ENCODE data around the gene PTPRZ1. TPM values are rescaled to one million over a fixed set of nuclear protein-coding genes. Genes with fewer than 3 reads are reported as not detected.
A peak's percentile ranks its signal among the peaks of the same experiment; 100 is the strongest.

The PTPRZ1 gene
- polyA plus RNA-seq, 1 of the 3 experiments (the other 2 are of a cell fraction), result not detected

DNA sequence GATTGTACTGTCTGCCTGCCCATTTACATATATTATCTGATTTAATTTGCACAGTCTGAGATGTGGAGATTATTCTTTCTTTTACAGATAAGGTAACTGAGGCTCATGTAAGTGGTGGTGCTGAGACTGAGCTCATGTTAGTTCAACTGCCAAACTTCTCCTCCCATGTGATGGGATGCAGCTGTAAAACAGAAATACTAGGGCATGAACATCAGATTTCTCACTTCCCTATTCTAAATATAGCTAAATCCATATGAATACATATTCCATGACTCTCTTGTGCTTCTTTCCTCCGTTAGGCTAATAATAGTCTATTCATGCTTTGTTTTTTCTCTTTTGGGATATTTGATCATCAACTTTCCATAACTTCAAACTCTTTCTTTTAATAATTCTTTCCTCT, 84.7 kb downstream of the PTPRZ1 start (continued):
- TF ChIP-seq, protein P1, sequence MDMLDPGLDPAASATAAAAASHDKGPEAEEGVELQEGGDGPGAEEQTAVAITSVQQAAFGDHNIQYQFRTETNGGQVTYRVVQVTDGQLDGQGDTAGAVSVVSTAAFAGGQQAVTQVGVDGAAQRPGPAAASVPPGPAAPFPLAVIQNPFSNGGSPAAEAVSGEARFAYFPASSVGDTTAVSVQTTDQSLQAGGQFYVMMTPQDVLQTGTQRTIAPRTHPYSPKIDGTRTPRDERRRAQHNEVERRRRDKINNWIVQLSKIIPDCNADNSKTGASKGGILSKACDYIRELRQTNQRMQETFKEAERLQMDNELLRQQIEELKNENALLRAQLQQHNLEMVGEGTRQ (IDR thresholded peaks at IDR 0.05; ENCODE audit: borderline replicate concordance, low read depth, low read length), result no peak

DNA sequence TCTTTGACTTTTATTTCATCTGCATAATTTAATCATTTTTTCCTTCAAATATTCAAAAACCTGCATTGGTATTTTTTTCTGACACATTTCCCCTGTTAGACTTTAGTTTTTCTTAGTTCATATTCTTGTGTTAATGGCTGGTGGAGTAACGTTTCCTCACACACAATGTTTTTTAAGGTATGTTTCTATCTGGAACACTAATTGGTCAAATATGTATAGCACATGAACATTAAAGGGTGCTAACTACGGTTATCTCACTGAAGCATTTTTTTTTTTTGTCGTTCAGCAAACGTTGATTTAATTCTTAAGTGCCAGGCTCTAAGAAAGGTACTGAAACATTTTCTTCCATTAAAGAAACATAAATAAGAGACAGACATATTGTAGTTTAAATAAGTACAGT, 87.7 kb downstream of the PTPRZ1 start:
- TF ChIP-seq FOXM1 (IDR thresholded peaks at IDR 0.05; ENCODE audit: low read depth) (no peak), TEAD4 (IDR thresholded peaks at IDR 0.05; ENCODE audit: borderline replicate concordance, insufficient read depth) (no peak), GATA2 (CRISPR knock-in tag; IDR thresholded peaks at IDR 0.05) (no peak), GABPA (IDR thresholded peaks at IDR 0.05; ENCODE audit: low read depth) (no peak), YY1 (IDR thresholded peaks at IDR 0.05; ENCODE audit: low read depth) (no peak), RAD21 (IDR thresholded peaks at IDR 0.05; ENCODE audit: low read length) (no peak), CHD2 (IDR thresholded peaks at IDR 0.05; ENCODE audit: low read length, partially characterized antibody) (no peak), NFIC (IDR thresholded peaks at IDR 0.05; ENCODE audit: borderline replicate concordance) (no peak)
- TF ChIP-seq, protein P2, sequence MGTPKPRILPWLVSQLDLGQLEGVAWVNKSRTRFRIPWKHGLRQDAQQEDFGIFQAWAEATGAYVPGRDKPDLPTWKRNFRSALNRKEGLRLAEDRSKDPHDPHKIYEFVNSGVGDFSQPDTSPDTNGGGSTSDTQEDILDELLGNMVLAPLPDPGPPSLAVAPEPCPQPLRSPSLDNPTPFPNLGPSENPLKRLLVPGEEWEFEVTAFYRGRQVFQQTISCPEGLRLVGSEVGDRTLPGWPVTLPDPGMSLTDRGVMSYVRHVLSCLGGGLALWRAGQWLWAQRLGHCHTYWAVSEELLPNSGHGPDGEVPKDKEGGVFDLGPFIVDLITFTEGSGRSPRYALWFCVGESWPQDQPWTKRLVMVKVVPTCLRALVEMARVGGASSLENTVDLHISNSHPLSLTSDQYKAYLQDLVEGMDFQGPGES (IDR thresholded peaks at IDR 0.05; ENCODE audit: low read depth, low read length), result no peak
- TF ChIP-seq, protein P3, sequence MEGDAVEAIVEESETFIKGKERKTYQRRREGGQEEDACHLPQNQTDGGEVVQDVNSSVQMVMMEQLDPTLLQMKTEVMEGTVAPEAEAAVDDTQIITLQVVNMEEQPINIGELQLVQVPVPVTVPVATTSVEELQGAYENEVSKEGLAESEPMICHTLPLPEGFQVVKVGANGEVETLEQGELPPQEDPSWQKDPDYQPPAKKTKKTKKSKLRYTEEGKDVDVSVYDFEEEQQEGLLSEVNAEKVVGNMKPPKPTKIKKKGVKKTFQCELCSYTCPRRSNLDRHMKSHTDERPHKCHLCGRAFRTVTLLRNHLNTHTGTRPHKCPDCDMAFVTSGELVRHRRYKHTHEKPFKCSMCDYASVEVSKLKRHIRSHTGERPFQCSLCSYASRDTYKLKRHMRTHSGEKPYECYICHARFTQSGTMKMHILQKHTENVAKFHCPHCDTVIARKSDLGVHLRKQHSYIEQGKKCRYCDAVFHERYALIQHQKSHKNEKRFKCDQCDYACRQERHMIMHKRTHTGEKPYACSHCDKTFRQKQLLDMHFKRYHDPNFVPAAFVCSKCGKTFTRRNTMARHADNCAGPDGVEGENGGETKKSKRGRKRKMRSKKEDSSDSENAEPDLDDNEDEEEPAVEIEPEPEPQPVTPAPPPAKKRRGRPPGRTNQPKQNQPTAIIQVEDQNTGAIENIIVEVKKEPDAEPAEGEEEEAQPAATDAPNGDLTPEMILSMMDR (IDR thresholded peaks at IDR 0.05), result no peak
- TF ChIP-seq, protein P4, sequence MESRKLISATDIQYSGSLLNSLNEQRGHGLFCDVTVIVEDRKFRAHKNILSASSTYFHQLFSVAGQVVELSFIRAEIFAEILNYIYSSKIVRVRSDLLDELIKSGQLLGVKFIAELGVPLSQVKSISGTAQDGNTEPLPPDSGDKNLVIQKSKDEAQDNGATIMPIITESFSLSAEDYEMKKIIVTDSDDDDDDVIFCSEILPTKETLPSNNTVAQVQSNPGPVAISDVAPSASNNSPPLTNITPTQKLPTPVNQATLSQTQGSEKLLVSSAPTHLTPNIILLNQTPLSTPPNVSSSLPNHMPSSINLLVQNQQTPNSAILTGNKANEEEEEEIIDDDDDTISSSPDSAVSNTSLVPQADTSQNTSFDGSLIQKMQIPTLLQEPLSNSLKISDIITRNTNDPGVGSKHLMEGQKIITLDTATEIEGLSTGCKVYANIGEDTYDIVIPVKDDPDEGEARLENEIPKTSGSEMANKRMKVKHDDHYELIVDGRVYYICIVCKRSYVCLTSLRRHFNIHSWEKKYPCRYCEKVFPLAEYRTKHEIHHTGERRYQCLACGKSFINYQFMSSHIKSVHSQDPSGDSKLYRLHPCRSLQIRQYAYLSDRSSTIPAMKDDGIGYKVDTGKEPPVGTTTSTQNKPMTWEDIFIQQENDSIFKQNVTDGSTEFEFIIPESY (IDR thresholded peaks at IDR 0.05; ENCODE audit: borderline replicate concordance, low read depth), result no peak
- DNase-seq, result no peak
- H3K27me3 ChIP-seq (ENCODE audit: insufficient read depth), result peaks cover 17% of the 10 kb centered on the region; the same call in 1 of the 2 replicates
- no peaks in the 10 kb centered on the region for H3K79me2 ChIP-seq (ENCODE audit: insufficient read depth)
- peaks cover 3% of the 10 kb centered on the region for H3F3A ChIP-seq (replicated peaks; ENCODE audit: insufficient read depth)
- peak overlapping the region in 1 of 2 experiments; percentile 19; a peak in 1 of 4 replicates for H3K27ac ChIP-seq (ENCODE audit: low read depth in 2 of 2, low read length in 1 of 2)
- H2AFZ ChIP-seq (ENCODE audit: low read depth), result peak overlapping the region; percentile 34
- H3K9me2 ChIP-seq, result no peaks in the 10 kb centered on the region
- H4K20me1 ChIP-seq (ENCODE audit: insufficient read depth), result no peaks in the 10 kb centered on the region
- H3K9ac ChIP-seq, result no peak overlapping the region
- POLR2A ChIA-PET, result no interaction called here
- WGBS (ENCODE audit: low lambda C conversion rate), result under 1% methylated on average over 4 of the region's 4 CpGs
- CTCF ChIA-PET, result no interaction called here
- H3K4me2 ChIP-seq, result 0 out of 2 replicates have a peak overlapping the region, but pooled peaks have one; percentile 3
- H3K36me3 ChIP-seq (replicated peaks in 1 of 2; ENCODE audit: control insufficient read depth in 1 of 2, insufficient read depth in 2 of 2, low read length in 1 of 2), result no peaks in the 10 kb centered on the region
- H3K9me3 ChIP-seq, result no peaks in the 10 kb centered on the region
- no peaks in the 10 kb centered on the region; a peak in 1 of 4 replicates for H3K4me1 ChIP-seq (ENCODE audit: control insufficient read depth in 1 of 2, insufficient read depth in 2 of 2, low read depth in 1 of 2, low read length in 1 of 2)
- H3K4me3 ChIP-seq (ENCODE audit: low read depth in 2 of 2, low read length in 1 of 2), result no peak overlapping the region
